CD14-positive monocyte (primary cell): ENCODE data around the gene SRGAP1. TPM values are rescaled to one million over a fixed set of nuclear protein-coding genes. Genes with fewer than 3 reads are reported as not detected.

Source experiments
- DNase-seq, 3 donors: peaks; one replicate each; pipeline ENCODE4 v3.0.0-alpha.2; 2011 to 2022
- H2AFZ ChIP-seq: 2 replicates; pipeline ENCODE4 v1.6.0; 2012; ENCODE audit warnings: mild to moderate bottlenecking, low read depth, low read length, inconsistent platforms; ENCODE audit not compliant: insufficient read depth, poor library complexity, severe bottlenecking
- H3K27ac ChIP-seq, 2 donors: 1 replicate in 1 of 2; 2 replicates in 1 of 2; pipeline ENCODE4 v1.5.1; 2012 to 2013; ENCODE audit warnings: low read length in 2 of 2, control low read depth in 1 of 2, inconsistent platforms in 1 of 2, low read depth in 1 of 2, mild to moderate bottlenecking in 1 of 2
- H3K27me3 ChIP-seq, 2 donors: one replicate each; pipeline versions ENCODE4 v1.6.0 to v1.6.1; 2011 to 2013; ENCODE audit warnings: low read length in 2 of 2; ENCODE audit not compliant: control insufficient read depth in 2 of 2, insufficient read depth in 2 of 2
- H3K36me3 ChIP-seq, 2 donors: replicated peaks in 1 of 2; 1 replicate in 1 of 2; 2 replicates in 1 of 2; pipeline versions ENCODE4 v1.5.1 to v1.6.1; 2012 to 2013; ENCODE audit warnings: low read length in 2 of 2, control low read depth in 1 of 2, inconsistent platforms in 1 of 2, mild to moderate bottlenecking in 1 of 2; ENCODE audit not compliant: insufficient read depth in 2 of 2, control insufficient read depth in 1 of 2
- H3K4me1 ChIP-seq, 2 donors: 1 replicate in 1 of 2; 2 replicates in 1 of 2; pipeline versions ENCODE4 v1.5.1 to v1.6.1; 2012 to 2013; ENCODE audit warnings: low read length in 2 of 2, control low read depth in 1 of 2, inconsistent platforms in 1 of 2, mild to moderate bottlenecking in 1 of 2, moderate library complexity in 1 of 2; ENCODE audit not compliant: insufficient read depth in 2 of 2, control insufficient read depth in 1 of 2
- H3K4me2 ChIP-seq: replicated peaks from 2 replicates; pipeline ENCODE3; 2012; ENCODE audit warnings: low read length, moderate library complexity, mild to moderate bottlenecking; ENCODE audit not compliant: poor library complexity, severe bottlenecking; ENCODE audit errors: extremely low read depth
- H3K4me3 ChIP-seq, 3 experiments: fragments of 200-600 bp in 1 of 3; sonication (generic) in 1 of 3; replicated peaks in 1 of 3; 1 replicate in 2 of 3; 2 replicates in 1 of 3; pipeline ENCODE4 v1.5.1; 2011 to 2013; ENCODE audit warnings: low read length in 3 of 3, mild to moderate bottlenecking in 3 of 3, control low read depth in 2 of 3, low read depth in 2 of 3, inconsistent platforms in 1 of 3, moderate library complexity in 1 of 3
- H3K79me2 ChIP-seq: 2 replicates; pipeline ENCODE4 v1.6.0; 2012; ENCODE audit warnings: mild to moderate bottlenecking, control low read depth, inconsistent platforms, low read length, moderate library complexity; ENCODE audit not compliant: insufficient read depth
- H3K9ac ChIP-seq: 2 replicates; pipeline ENCODE4 v1.6.0; 2017; ENCODE audit warnings: low read length, mild to moderate bottlenecking; ENCODE audit not compliant: insufficient read depth, poor library complexity, severe bottlenecking
- H3K9me3 ChIP-seq, 2 donors: replicated peaks in 1 of 2; 1 replicate in 1 of 2; 2 replicates in 1 of 2; pipeline versions ENCODE4 v1.5.1 to v1.6.1; 2012 to 2013; ENCODE audit warnings: low read length in 2 of 2, control low read depth in 1 of 2; ENCODE audit not compliant: control insufficient read depth in 1 of 2, insufficient read depth in 1 of 2
- H4K20me1 ChIP-seq: 2 replicates; pipeline ENCODE4 v1.6.0; 2012; ENCODE audit warnings: mild to moderate bottlenecking, low read length, control low read depth, moderate library complexity; ENCODE audit not compliant: insufficient read depth
- H3K27ac Mint-ChIP-seq, 7 donors: one replicate each; pipeline ENCODE4 v1.8.0; 2020; ENCODE audit warnings: mild to moderate bottlenecking in 7 of 7, mixed read lengths in 7 of 7, moderate library complexity in 6 of 7, inconsistent platforms in 2 of 7
- H3K27me3 Mint-ChIP-seq, 3 donors: one replicate each; pipeline ENCODE4 v1.8.0; 2021 to 2022; ENCODE audit warnings: low read depth in 3 of 3, mild to moderate bottlenecking in 3 of 3, mixed read lengths in 3 of 3, moderate library complexity in 3 of 3, inconsistent platforms in 1 of 3
- H3K36me3 Mint-ChIP-seq, 2 donors: one replicate each; pipeline ENCODE4 v1.8.0; 2020; ENCODE audit warnings: mixed read lengths in 2 of 2, inconsistent platforms in 1 of 2, mild to moderate bottlenecking in 1 of 2
- H3K4me1 Mint-ChIP-seq: one replicate; pipeline ENCODE4 v1.8.0; 2020; ENCODE audit warnings: mild to moderate bottlenecking, mixed read lengths
- H3K4me3 Mint-ChIP-seq, 2 donors: one replicate each; pipeline ENCODE4 v1.8.0; 2020; ENCODE audit warnings: mild to moderate bottlenecking in 2 of 2, mixed read lengths in 2 of 2, moderate library complexity in 1 of 2
- H3K9me3 Mint-ChIP-seq, 7 donors: one replicate each; pipeline ENCODE4 v1.8.0; 2020 to 2022; ENCODE audit warnings: mixed read lengths in 7 of 7, mild to moderate bottlenecking in 6 of 7, moderate library complexity in 6 of 7, inconsistent platforms in 2 of 7
- CTCF ChIP-seq: fragments of 200-600 bp; IDR thresholded peaks from one replicate; pipeline ENCODE4 v1.8.0; 2022; ENCODE audit warnings: antibody characterized with exemption, mild to moderate bottlenecking
- WGBS: methylation state at CpG from one replicate; pipeline ENCODE4 v1.1.5; 2013; ENCODE audit warnings: missing lambda C conversion rate; ENCODE audit not compliant: insufficient coverage; 5-methylcytosine and 5-hydroxymethylcytosine counted together
- intact Hi-C, 2 donors: fragments of 100-400 bp; cut with micrococcal nuclease; formaldehyde crosslinking; loops; one replicate each; pipeline versions ENCODE4 v1.15.0 to v1.15.1; 2023
- polyA plus RNA-seq, 3 donors: library from polyadenylated mRNA; depleted of rRNA in 1 of 3; unstranded in 2 of 3; stranded (reverse) in 1 of 3; fragments of 300-500 nt in 2 of 3; fragments of >200 nt in 1 of 3; fragmentation: Illumina TruSeq in 2 of 3; gene quantifications; 1 replicate in 2 of 3; 2 replicates in 1 of 3; pipeline ENCODE4 v1.2.3, GENCODE V29; 2012 to 2021

Gene SRGAP1
- polyA plus RNA-seq, 3 donors, result 0.05 to 0.52 (median 0.07) TPM

GRCh38 chr12:64093689-64094088, 249.2 kb downstream of the SRGAP1 start:
- peaks cover 7% of the 10 kb centered on the region for H3K4me1 Mint-ChIP-seq
- Histone ChIP-seq H3K27me3 (no peaks in the 10 kb centered on the region), H4K20me1 (no peaks in the 10 kb centered on the region), H3K9me3 (no peaks in the 10 kb centered on the region), H3K79me2 (no peaks in the 10 kb centered on the region), H2AFZ (no peak overlapping the region), H3K36me3 (no peaks in the 10 kb centered on the region), H3K4me1 (peaks cover under 1 to 2% of the 10 kb centered on the region in 2 donors), H3K4me3 (no peak overlapping the region), H3K9ac (no peak overlapping the region), H3K4me2 (no peak overlapping the region), H3K27ac (no peak overlapping the region)
- intact Hi-C loops, result no loop called here
- DNase-seq, result no peak
- TF ChIP-seq CTCF, result no peak
- H3K36me3 Mint-ChIP-seq, result no peaks in the 10 kb centered on the region
- H3K27ac Mint-ChIP-seq, result no peak overlapping the region
- H3K27me3 Mint-ChIP-seq, result peaks cover 1 to 7% (median 3%) of the 10 kb centered on the region in 3 donors
- no peak overlapping the region for H3K4me3 Mint-ChIP-seq
- WGBS, result no CpG with 5 or more reads among the region's 3 CpGs
- peaks cover 0 to 1% (median 0%) of the 10 kb centered on the region in 7 donors for H3K9me3 Mint-ChIP-seq

GRCh38 chr12:64097366-64098105, 253.0 kb downstream of the SRGAP1 start:
- no peak overlapping the region for H3K9ac ChIP-seq
- H4K20me1 ChIP-seq, result no peaks in the 10 kb centered on the region
- H2AFZ ChIP-seq, result no peak overlapping the region
- no peaks in the 10 kb centered on the region for H3K4me1 ChIP-seq
- DNase-seq, result no peak
- no peaks in the 10 kb centered on the region for H3K27me3 ChIP-seq
- TF ChIP-seq CTCF, result no peak
- Mint-ChIP-seq H3K27ac (no peak overlapping the region), H3K4me1 (peaks cover 3% of the 10 kb centered on the region), H3K27me3 (peaks cover 0 to 4% (median 1%) of the 10 kb centered on the region in 3 donors), H3K9me3 (no peaks in the 10 kb centered on the region), H3K36me3 (no peaks in the 10 kb centered on the region), H3K4me3 (no peak overlapping the region)
- intact Hi-C loops, result no loop called here
- no peak overlapping the region for H3K4me2 ChIP-seq
- H3K4me3 ChIP-seq, result no peak overlapping the region
- H3K36me3 ChIP-seq, result no peaks in the 10 kb centered on the region
- H3K79me2 ChIP-seq, result no peaks in the 10 kb centered on the region
- H3K27ac ChIP-seq, result no peak overlapping the region
- WGBS, result 90% methylated on average over 1 of the region's 4 CpGs
- H3K9me3 ChIP-seq, result no peaks in the 10 kb centered on the region
